AG09319 (cell line): Measurements from ENCODE around the gene PSME3IP1.

Experiments
- DNase-seq: peaks from one replicate; pipeline ENCODE4 v3.0.0-alpha.2; 2010; ENCODE audit warnings: low read depth; ENCODE audit errors: extremely low read depth
- TF ChIP-seq, protein P1 (sequence below): IDR thresholded peaks from 2 replicates; pipeline ENCODE4 v1.5.1; 2011; ENCODE audit warnings: low read depth, mild to moderate bottlenecking, inconsistent platforms, low read length, moderate library complexity

The PSME3IP1 gene

DNA sequence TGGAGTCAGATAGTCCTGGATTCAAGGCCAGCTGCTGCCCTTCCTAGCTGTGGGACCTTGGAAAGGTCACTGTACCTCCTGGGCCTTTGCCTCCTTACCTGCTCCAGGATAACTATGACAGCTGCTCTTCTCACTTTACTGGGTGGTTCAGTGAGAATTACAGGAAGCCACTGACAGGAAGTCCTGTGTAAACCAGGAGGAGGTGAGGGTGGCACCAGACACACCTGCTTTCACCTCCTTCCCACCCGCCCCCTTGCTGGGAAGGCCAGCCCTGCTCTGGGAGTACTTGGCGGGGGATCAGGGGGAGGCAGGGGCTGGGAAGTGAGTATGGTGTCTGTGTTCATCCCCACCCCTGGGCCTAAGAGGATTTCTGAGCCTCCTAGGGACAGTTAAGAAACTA is 50.9 kb downstream of the PSME3IP1 start:
- DNase-seq = no peak
- TF ChIP-seq, protein P1, sequence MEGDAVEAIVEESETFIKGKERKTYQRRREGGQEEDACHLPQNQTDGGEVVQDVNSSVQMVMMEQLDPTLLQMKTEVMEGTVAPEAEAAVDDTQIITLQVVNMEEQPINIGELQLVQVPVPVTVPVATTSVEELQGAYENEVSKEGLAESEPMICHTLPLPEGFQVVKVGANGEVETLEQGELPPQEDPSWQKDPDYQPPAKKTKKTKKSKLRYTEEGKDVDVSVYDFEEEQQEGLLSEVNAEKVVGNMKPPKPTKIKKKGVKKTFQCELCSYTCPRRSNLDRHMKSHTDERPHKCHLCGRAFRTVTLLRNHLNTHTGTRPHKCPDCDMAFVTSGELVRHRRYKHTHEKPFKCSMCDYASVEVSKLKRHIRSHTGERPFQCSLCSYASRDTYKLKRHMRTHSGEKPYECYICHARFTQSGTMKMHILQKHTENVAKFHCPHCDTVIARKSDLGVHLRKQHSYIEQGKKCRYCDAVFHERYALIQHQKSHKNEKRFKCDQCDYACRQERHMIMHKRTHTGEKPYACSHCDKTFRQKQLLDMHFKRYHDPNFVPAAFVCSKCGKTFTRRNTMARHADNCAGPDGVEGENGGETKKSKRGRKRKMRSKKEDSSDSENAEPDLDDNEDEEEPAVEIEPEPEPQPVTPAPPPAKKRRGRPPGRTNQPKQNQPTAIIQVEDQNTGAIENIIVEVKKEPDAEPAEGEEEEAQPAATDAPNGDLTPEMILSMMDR = no peak

DNA sequence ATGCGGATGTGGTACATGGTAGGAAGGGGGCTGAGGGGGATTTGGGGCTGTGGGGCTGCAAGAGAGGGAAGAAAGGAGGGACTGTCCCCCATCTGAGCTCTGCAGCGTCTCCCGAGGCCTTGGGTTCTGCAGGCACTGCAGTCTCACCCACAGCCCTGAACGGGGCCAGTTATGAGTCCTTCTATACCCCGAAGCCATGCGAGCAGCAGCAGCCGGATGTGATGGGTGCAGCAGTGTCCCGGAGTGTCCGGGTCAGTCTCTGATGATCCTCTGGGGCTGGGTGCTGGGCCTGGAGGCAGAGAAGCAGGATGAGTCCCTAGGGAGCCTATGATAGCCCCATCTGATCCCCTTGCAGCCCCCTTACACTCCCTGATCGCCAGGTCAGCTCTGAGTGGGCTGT is 52.0 kb downstream of the PSME3IP1 start:
- DNase-seq = no peak
- TF ChIP-seq, protein P1 = no peak

DNA sequence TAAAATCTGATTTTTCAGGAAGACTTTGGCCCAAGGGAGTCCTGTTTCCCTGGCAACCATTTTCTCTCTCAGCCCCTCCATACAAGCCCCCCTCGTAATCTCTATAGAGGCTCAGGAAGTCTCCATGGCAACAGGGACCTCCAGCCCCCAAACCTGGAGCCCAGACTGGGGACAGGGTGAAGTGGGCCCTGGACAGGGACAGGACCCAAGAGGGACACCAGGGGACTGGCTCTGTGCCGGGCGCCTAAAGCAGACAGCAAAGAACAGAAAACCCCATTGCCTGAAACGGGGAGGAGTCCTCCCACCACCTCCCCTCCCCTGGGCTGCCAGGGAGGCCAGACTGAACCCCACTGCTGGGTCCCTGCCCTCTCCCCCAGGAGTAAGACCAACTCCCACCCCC is 52.8 kb downstream of the PSME3IP1 start:
- TF ChIP-seq, protein P1 = no peak
- no peak for DNase-seq

DNA sequence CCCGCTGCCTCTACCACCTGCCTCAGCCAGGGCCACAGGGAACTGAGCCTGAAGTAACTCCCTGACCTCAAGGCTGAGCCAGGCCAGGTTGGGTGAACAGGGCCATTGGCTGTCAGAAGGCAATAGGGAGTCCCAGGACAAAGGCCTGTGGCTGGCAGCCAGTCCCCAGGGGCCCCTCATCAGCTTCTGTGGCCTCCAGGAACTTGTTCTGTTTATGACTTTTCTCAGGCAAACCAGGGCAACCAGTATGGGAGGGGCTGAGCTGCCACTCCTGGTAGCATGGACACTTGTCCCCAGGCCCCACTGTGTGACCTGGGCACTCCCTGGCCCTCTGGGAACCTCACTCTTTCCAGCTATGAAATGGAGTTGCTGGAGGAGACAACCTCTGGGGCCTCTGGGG is 53.4 kb downstream of the PSME3IP1 start:
- no peak for DNase-seq
- TF ChIP-seq, protein P1 = no peak

DNA sequence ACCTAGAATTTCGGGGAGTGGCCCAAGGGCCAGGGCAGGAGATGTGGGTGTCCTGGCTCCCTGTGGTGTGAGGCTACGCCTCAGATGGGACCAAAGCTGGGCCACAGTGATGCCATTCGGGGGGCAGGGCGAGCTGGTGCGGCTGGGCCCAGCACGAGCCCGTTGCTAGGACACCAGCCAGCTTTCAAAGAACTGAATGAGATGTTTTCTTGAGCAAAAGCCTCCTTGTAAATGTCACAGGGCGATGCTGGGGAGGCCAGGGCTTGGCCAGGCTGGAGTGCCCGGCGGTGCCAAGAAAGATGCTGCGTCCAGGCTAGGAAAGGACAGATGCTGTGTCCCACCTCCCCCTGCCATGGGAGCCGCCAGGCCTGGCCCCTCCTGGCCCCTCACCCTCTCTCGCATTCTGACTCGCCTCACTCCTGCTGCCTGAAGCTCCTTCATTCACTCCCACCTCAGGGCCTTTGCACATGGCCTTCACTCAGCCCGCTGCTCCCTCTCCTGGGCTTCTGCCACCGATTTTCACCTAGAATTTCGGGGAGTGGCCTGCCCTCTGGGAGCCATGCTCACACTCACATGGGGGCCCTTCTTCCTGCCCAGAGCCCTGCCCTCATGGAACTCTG is 54.4 kb downstream of the PSME3IP1 start:
- no peak for DNase-seq

DNA sequence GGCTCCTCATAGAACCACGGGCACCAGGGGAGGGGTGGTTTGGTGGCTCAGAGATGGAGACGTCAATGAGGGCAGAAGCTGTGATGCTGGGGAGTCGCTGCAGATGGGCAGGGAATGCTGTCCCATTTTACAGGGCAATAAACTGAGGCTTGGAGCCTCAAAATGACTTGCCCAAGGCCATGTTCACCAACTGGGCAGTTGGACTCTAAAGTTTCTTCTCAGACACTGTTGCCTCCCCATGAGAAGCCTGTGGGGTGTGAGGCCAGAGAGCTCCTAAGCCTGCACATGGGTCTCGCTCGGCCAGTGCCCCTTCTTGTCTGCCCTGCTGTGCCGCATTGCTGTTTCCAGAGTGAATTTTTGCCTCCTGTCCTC is 54.9 kb downstream of the PSME3IP1 start:
- TF ChIP-seq, protein P1 = no peak
- DNase-seq = no peak

More for the DNA sequence above, 54.4 kb downstream of the PSME3IP1 start:
- TF ChIP-seq, protein P1 = no peak

DNA sequence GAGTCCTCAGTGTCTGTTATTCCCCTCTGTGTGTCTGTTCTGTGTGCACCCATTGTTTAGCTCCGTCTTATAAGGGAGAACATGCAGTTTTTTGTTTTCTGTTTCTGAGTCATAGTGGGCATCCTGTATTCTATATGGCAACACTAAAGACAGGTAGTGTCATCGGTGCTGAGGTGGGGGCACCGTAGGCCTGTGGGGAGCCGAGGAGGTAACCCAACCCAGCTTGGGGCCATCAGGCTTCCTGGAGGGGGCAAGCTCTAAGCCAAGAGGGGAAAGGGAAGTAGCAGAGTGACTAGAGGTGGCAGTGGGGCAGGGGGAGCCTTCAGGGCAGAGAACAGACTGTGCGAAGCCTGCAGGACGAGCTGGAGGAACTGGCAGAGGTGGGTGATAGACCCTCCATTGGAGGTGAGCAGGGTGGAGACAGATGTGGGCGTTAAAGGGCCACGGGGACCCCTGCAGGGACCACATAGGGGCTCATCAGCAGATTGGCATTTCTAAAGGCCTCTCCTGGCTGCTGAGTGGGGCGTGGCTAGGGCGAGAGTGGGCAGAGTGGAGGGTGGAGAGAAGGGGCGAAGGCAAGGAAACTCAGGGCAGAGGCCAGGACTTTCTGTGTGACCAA is 57.0 kb downstream of the PSME3IP1 start:
- no peak for DNase-seq

More for the DNA sequence above, 57.0 kb downstream of the PSME3IP1 start:
- TF ChIP-seq, protein P1 = no peak
